ENCODE data around the gene PDE9A.

DNA sequence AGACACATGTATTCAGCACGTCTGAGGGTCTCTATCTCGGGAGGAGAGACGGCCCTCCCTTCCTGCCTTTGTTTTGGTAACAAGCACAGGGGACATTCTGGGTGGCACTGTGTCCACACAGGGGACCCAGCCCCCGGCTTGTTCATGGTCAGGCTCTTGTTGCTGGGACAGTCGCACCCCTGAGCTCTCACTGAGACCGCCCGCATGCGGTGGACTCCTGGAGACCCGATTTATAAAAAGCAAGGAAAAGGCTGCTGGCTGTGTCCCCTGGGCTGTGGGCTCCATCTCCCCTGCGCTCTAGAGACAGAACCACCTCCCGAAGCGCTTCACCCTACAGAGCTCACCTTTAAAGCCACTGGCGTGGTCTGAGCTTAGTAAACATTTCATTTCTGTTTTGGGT lies 122.5 kb downstream of the PDE9A start:
- no peak for TF ChIP-seq MYC (IDR thresholded peaks at IDR 0.05; ENCODE audit: low read depth, low read length)
- TF ChIP-seq, protein P1, sequence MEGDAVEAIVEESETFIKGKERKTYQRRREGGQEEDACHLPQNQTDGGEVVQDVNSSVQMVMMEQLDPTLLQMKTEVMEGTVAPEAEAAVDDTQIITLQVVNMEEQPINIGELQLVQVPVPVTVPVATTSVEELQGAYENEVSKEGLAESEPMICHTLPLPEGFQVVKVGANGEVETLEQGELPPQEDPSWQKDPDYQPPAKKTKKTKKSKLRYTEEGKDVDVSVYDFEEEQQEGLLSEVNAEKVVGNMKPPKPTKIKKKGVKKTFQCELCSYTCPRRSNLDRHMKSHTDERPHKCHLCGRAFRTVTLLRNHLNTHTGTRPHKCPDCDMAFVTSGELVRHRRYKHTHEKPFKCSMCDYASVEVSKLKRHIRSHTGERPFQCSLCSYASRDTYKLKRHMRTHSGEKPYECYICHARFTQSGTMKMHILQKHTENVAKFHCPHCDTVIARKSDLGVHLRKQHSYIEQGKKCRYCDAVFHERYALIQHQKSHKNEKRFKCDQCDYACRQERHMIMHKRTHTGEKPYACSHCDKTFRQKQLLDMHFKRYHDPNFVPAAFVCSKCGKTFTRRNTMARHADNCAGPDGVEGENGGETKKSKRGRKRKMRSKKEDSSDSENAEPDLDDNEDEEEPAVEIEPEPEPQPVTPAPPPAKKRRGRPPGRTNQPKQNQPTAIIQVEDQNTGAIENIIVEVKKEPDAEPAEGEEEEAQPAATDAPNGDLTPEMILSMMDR (IDR thresholded peaks at IDR 0.05; ENCODE audit: extremely low read depth in 1 of 2, insufficient read depth in 1 of 2, low read depth in 1 of 2, low read length in 2 of 2) = no peak
- TF ChIP-seq POLR2A (IDR thresholded peaks at IDR 0.05; ENCODE audit: low read depth, low read length) = no peak
- TF ChIP-seq POLR2AphosphoS5 (IDR thresholded peaks at IDR 0.05; ENCODE audit: insufficient read depth, low read depth, low read length) = no peak
- no peak for TF ChIP-seq FOS (IDR thresholded peaks at IDR 0.05; ENCODE audit: borderline replicate concordance, insufficient read depth, low read length)
- TF ChIP-seq EZH2 (IDR thresholded peaks at IDR 0.05; ENCODE audit: borderline replicate concordance, low read depth, low read length, severe bottlenecking) = no peak
- TF ChIP-seq, protein P2, sequence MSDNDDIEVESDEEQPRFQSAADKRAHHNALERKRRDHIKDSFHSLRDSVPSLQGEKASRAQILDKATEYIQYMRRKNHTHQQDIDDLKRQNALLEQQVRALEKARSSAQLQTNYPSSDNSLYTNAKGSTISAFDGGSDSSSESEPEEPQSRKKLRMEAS (IDR thresholded peaks at IDR 0.05; ENCODE audit: insufficient read depth, insufficient read length) = no peak
- no peak for TF ChIP-seq JUN (IDR thresholded peaks at IDR 0.05; ENCODE audit: borderline replicate concordance, insufficient read depth, insufficient read length, low read depth)
- no peak for TF ChIP-seq GATA2 (IDR thresholded peaks at IDR 0.05; ENCODE audit: insufficient read depth, insufficient read length, low read depth, low read length)
